AG10803 (cell line): Measurements from ENCODE around the gene FAM8A1.

Source experiments
- DNase-seq: peaks from one replicate; pipeline ENCODE4 v3.0.0; 2010; ENCODE audit warnings: low read depth
- H3K4me3 ChIP-seq: 2 replicates; pipeline ENCODE4 v1.5.1; 2011; ENCODE audit warnings: mild to moderate bottlenecking, low read length, control low read depth
- CTCF ChIP-seq: conservative IDR thresholded peaks from 2 replicates; pipeline ENCODE4 v1.5.1; 2011; ENCODE audit warnings: mild to moderate bottlenecking, low read length, control low read depth, inconsistent platforms

Gene FAM8A1

GRCh38 chr6:17624396-17624795 lies 24.3 kb downstream of the FAM8A1 start:
- no peak for TF ChIP-seq CTCF

GRCh38 chr6:17628873-17629272 lies 28.8 kb downstream of the FAM8A1 start:
- no peak for TF ChIP-seq CTCF
- DNase-seq: no peak
- H3K4me3 ChIP-seq: no peak overlapping the region

More at GRCh38 chr6:17624396-17624795, 24.3 kb downstream of the FAM8A1 start:
- no peak overlapping the region for H3K4me3 ChIP-seq
- no peak for DNase-seq

- DNase-seq: no peak
- TF ChIP-seq CTCF: no peak
- H3K4me3 ChIP-seq: no peak overlapping the region
These were observed 29.9 kb downstream of the FAM8A1 start for GRCh38 chr6:17629824-17630510.

- no peak for TF ChIP-seq CTCF
- no peak overlapping the region for H3K4me3 ChIP-seq
- DNase-seq: no peak
These were observed 30.5 kb downstream of the FAM8A1 start for GRCh38 chr6:17630511-17631073.

GRCh38 chr6:17632934-17633333 lies 32.8 kb downstream of the FAM8A1 start:
- H3K4me3 ChIP-seq: no peak overlapping the region
- no peak for TF ChIP-seq CTCF
- DNase-seq: no peak

GRCh38 chr6:17633465-17634188 lies 33.5 kb downstream of the FAM8A1 start:
- no peak for DNase-seq
- no peak for TF ChIP-seq CTCF

More at GRCh38 chr6:17633465-17634188, 33.5 kb downstream of the FAM8A1 start:
- H3K4me3 ChIP-seq: no peak overlapping the region
